Smooth muscle cell (in vitro differentiated cells): ENCODE measurements around the gene ALPG. TPM values are rescaled to one million over a fixed set of nuclear protein-coding genes. Genes with fewer than 3 reads are reported as not detected.
"Not testable (repeated sequence)": the region's sequence is repeated elsewhere in the genome, so short reads cannot be mapped to it uniquely, and the experiment has no call there.

Experiments used
- DNase-seq: peaks from one replicate; lab custom pipeline; 2025; ENCODE audit not compliant: unreplicated experiment; lab: John Stamatoyannopoulos, UW
- H2AFZ ChIP-seq: fragments of 200-600 bp; sonication (generic); 2 replicates; pipeline ENCODE4 v1.6.0; 2016; ENCODE audit warnings: antibody characterized with exemption, low read depth, mild to moderate bottlenecking
- H3F3A ChIP-seq: fragments of 200-600 bp; sonication (generic); 2 replicates; pipeline ENCODE4 v1.6.0; 2017; ENCODE audit warnings: antibody characterized with exemption, low read depth
- H3K27ac ChIP-seq: fragments of 200-600 bp; sonication (generic); 2 replicates; pipeline ENCODE4 v1.5.1; 2016; ENCODE audit warnings: low read depth, mild to moderate bottlenecking
- H3K27me3 ChIP-seq: fragments of 200-600 bp; sonication (generic); 2 replicates; pipeline ENCODE4 v1.6.1; 2016; ENCODE audit warnings: low read depth, mild to moderate bottlenecking
- H3K36me3 ChIP-seq: fragments of 200-600 bp; sonication (generic); 2 replicates; pipeline ENCODE4 v1.5.1; 2016; ENCODE audit warnings: low read depth
- H3K4me1 ChIP-seq: fragments of 200-600 bp; sonication (generic); 2 replicates; pipeline ENCODE4 v1.5.1; 2016; ENCODE audit warnings: low read depth
- H3K4me2 ChIP-seq: fragments of 200-600 bp; sonication (generic); 2 replicates; pipeline ENCODE4 v1.6.0; 2016; ENCODE audit warnings: mild to moderate bottlenecking
- H3K4me3 ChIP-seq: fragments of 200-600 bp; sonication (generic); 2 replicates; pipeline ENCODE4 v1.5.1; 2016; ENCODE audit warnings: mild to moderate bottlenecking
- H3K79me2 ChIP-seq: fragments of 200-600 bp; sonication (generic); 2 replicates; pipeline ENCODE4 v1.6.0; 2016; ENCODE audit warnings: low read depth, mild to moderate bottlenecking
- H3K9ac ChIP-seq: fragments of 200-600 bp; sonication (generic); 2 replicates; pipeline ENCODE4 v1.6.0; 2016; ENCODE audit warnings: low read depth
- H3K9me3 ChIP-seq: fragments of 200-600 bp; sonication (generic); replicated peaks from 2 replicates; pipeline ENCODE4 v1.5.1; 2016; ENCODE audit warnings: low read depth
- H4K20me1 ChIP-seq: fragments of 200-600 bp; sonication (generic); 2 replicates; pipeline ENCODE4 v1.6.0; 2016; ENCODE audit warnings: low read depth
- CTCF ChIP-seq: fragments of 200-600 bp; sonication (generic); IDR thresholded peaks from 2 replicates; pipeline ENCODE4 v1.5.1; 2017; ENCODE audit warnings: borderline replicate concordance, mild to moderate bottlenecking, antibody characterized with exemption; ENCODE audit not compliant: insufficient read depth, poor library complexity, severe bottlenecking
- WGBS: methylation state at CpG from one replicate; pipeline ENCODE4 v1.1.7; 2016; ENCODE audit warnings: low lambda C conversion rate; 5-methylcytosine and 5-hydroxymethylcytosine counted together
- polyA plus RNA-seq: library from polyadenylated mRNA; unstranded; fragments of >200 nt; fragmentation: Nextera tagmentation; extraction: Ambion mirVana; gene quantifications from 2 replicates; pipeline ENCODE4 v1.2.1, GENCODE V29; 2016
- total RNA-seq: library from RNA; depleted of rRNA; stranded (reverse); fragments of >200 nt; gene quantifications from 2 replicates; pipeline ENCODE4 v1.2.3, GENCODE V29; 2014

Gene ALPG
- total and polyA plus RNA-seq, 2 experiments from 2014 or later: not detected

GRCh38 chr2:232444409-232445148, 37.9 kb downstream of the ALPG start:
- Histone ChIP-seq H3K79me2 (no peaks in the 10 kb centered on the region), H3K4me2 (no peak overlapping the region), H4K20me1 (no peaks in the 10 kb centered on the region), H3K9ac (no peak overlapping the region), H3K4me1 (no peaks in the 10 kb centered on the region), H3K36me3 (no peaks in the 10 kb centered on the region), H3F3A (no peaks in the 10 kb centered on the region), H3K9me3 (no peaks in the 10 kb centered on the region), H3K27me3 (no peaks in the 10 kb centered on the region), H2AFZ (no peak overlapping the region), H3K27ac (no peak overlapping the region), H3K4me3 (no peak overlapping the region)
- TF ChIP-seq CTCF: peak; percentile 56
- WGBS: 85% methylated on average over 21 of the region's 21 CpGs
- no peak for DNase-seq

GRCh38 chr2:232445149-232445885, 38.7 kb downstream of the ALPG start:
- DNase-seq, H3K9me3 ChIP-seq: not testable (repeated sequence)
- 87% methylated on average over 21 of the region's 29 CpGs for WGBS

GRCh38 chr2:232446266-232446777, 39.7 kb downstream of the ALPG start:
- not testable (repeated sequence) for H3K4me1 ChIP-seq, H3F3A ChIP-seq, H3K4me2 ChIP-seq, H3K36me3 ChIP-seq, H2AFZ ChIP-seq, H4K20me1 ChIP-seq, H3K9me3 ChIP-seq, H3K27me3 ChIP-seq, H3K4me3 ChIP-seq, DNase-seq, H3K27ac ChIP-seq, H3K79me2 ChIP-seq, H3K9ac ChIP-seq
- WGBS: 44% methylated on average over 3 of the region's 9 CpGs
- peak; percentile 21 for TF ChIP-seq CTCF

More at GRCh38 chr2:232445149-232445885, 38.7 kb downstream of the ALPG start:
- H3F3A ChIP-seq, H3K27ac ChIP-seq, H3K4me1 ChIP-seq, H4K20me1 ChIP-seq, H3K27me3 ChIP-seq, H3K79me2 ChIP-seq, H3K4me2 ChIP-seq, H3K4me3 ChIP-seq, H2AFZ ChIP-seq, H3K36me3 ChIP-seq, H3K9ac ChIP-seq: not testable (repeated sequence)

- Histone ChIP-seq H3F3A (no peaks in the 10 kb centered on the region), H3K36me3 (no peaks in the 10 kb centered on the region), H3K27ac (no peak overlapping the region), H3K4me1 (no peaks in the 10 kb centered on the region), H3K79me2 (no peaks in the 10 kb centered on the region), H3K4me3 (no peak overlapping the region), H3K27me3 (no peaks in the 10 kb centered on the region), H4K20me1 (no peaks in the 10 kb centered on the region), H3K4me2 (no peak overlapping the region), H3K9me3 (no peaks in the 10 kb centered on the region), H2AFZ (no peak overlapping the region), H3K9ac (no peak overlapping the region)
- no peak for DNase-seq
- TF ChIP-seq CTCF: no peak
- 88% methylated on average over 9 of the region's 9 CpGs for WGBS
These were observed 40.5 kb downstream of the ALPG start for GRCh38 chr2:232447091-232447620.
